Spleen (tissue), 11 donors: ENCODE measurements around the gene PSMB2. TPM values are rescaled to one million over a fixed set of nuclear protein-coding genes. Genes with fewer than 3 reads are reported as not detected.

Experiments
- DNase-seq: peaks from one replicate; pipeline ENCODE4 v3.0.0-alpha.2; 2020
- H3K27ac ChIP-seq, 8 donors: fragments of 200-600 bp; sonication (generic) in 7 of 8; 1 replicate in 4 of 8; 2 replicates in 4 of 8; pipeline versions ENCODE4 v1.5.0 to v1.8.0; 2016 to 2021; ENCODE audit warnings: inconsistent platforms in 4 of 8, mild to moderate bottlenecking in 4 of 8, moderate library complexity in 1 of 8
- H3K27me3 ChIP-seq, 7 donors: fragments of 200-600 bp; sonication (generic) in 6 of 7; replicated peaks in 1 of 7; 1 replicate in 4 of 7; 2 replicates in 3 of 7; pipeline versions ENCODE4 v1.5.0 to v1.8.0; 2016 to 2021; ENCODE audit warnings: inconsistent platforms in 3 of 7, mild to moderate bottlenecking in 1 of 7
- H3K36me3 ChIP-seq, 6 donors: fragments of 200-600 bp; sonication (generic) in 5 of 6; 1 replicate in 4 of 6; 2 replicates in 2 of 6; pipeline versions ENCODE4 v1.5.0 to v1.8.0; 2016 to 2021; ENCODE audit warnings: inconsistent platforms in 2 of 6
- H3K4me1 ChIP-seq, 6 donors: fragments of 200-600 bp; sonication (generic) in 5 of 6; 1 replicate in 3 of 6; 2 replicates in 3 of 6; pipeline versions ENCODE4 v1.5.0 to v1.8.0; 2016 to 2021; ENCODE audit warnings: inconsistent platforms in 3 of 6
- H3K4me3 ChIP-seq, 8 donors: fragments of 200-600 bp; sonication (generic) in 7 of 8; 1 replicate in 4 of 8; 2 replicates in 4 of 8; pipeline versions ENCODE4 v1.5.0 to v1.8.0; 2016 to 2021; ENCODE audit warnings: inconsistent platforms in 4 of 8, mild to moderate bottlenecking in 4 of 8, moderate library complexity in 2 of 8
- H3K9me3 ChIP-seq, 8 donors: fragments of 200-600 bp; sonication (generic) in 7 of 8; 1 replicate in 4 of 8; 2 replicates in 4 of 8; pipeline versions ENCODE4 v1.5.0 to v1.8.0; 2016 to 2021; ENCODE audit warnings: inconsistent platforms in 4 of 8
- POLR2A ChIP-seq, 3 donors: fragments of 450-650 bp; IDR thresholded peaks; one replicate each; pipeline ENCODE4 v1.5.1; 2017; ENCODE audit warnings: antibody characterized with exemption in 3 of 3, mild to moderate bottlenecking in 1 of 3
- POLR2AphosphoS5 ChIP-seq, 3 donors: sonication (generic); formaldehyde crosslinking; IDR thresholded peaks; one replicate each; pipeline ENCODE4 v1.5.1; 2017; ENCODE audit warnings: antibody characterized with exemption in 3 of 3
- WGBS, 5 donors: extraction: QIAGEN DNeasy Blood & Tissue Kit in 3 of 5; methylation state at CpG; one replicate each; pipeline versions ENCODE4 v1.1.5 to v1.1.7; 2013 to 2018; 5-methylcytosine and 5-hydroxymethylcytosine counted together
- intact Hi-C: fragments of 100-400 bp; cut with DNase I; formaldehyde crosslinking; loops from one replicate; pipeline ENCODE4 v1.15.0; 2023; ENCODE audit warnings: low total_unique reads
- polyA plus RNA-seq, 3 donors: library from polyadenylated mRNA; stranded (reverse); fragments of 200-250 nt; gene quantifications; one replicate each; pipeline ENCODE4 v1.2.1, GENCODE V29; 2013
- total RNA-seq, 7 donors: library from RNA; depleted of rRNA in 3 of 7; stranded (reverse); fragments of >200 nt in 3 of 7; fragmentation: NEBNext Ultra II Directional in 4 of 7; extraction: Animal tissue kit (Norgen Biotek cat#: 25700) in 4 of 7; gene quantifications; one replicate each; pipeline versions ENCODE4 v1.1.0 to v1.2.1, GENCODE V29; 2016 to 2021
- TF ChIP-seq, protein P1 (sequence below), 11 experiments: fragments of 200-600 bp in 7 of 11; fragments of 450-650 bp in 4 of 11; sonication (generic) in 4 of 11; IDR thresholded peaks in 8 of 11; conservative IDR thresholded peaks in 3 of 11; 1 replicate in 7 of 11; 2 replicates in 4 of 11; pipeline versions ENCODE4 v1.4.0 to v1.8.0; 2016 to 2021; ENCODE audit warnings: antibody characterized with exemption in 11 of 11, inconsistent platforms in 4 of 11, mild to moderate bottlenecking in 1 of 11
- donor health status: healthy with polysubstance abuse.
- donor health status: DM: no; HTN: no; CAD: no; lungs with moderate emphysema.
- donor health status: DM: no; HTN: no; CAD: no.
- donor health status: Bipolar disorder and iron deficiency.
- donor health status: healthy.
- donor health status: DM: no; HTN: no; CAD: no.
- donor health status: DM: yes; HTN: yes; CAD: no.

Gene PSMB2
- total and polyA plus RNA-seq, 10 donors: 20.7 to 49.2 (median 45.1) TPM

DNA sequence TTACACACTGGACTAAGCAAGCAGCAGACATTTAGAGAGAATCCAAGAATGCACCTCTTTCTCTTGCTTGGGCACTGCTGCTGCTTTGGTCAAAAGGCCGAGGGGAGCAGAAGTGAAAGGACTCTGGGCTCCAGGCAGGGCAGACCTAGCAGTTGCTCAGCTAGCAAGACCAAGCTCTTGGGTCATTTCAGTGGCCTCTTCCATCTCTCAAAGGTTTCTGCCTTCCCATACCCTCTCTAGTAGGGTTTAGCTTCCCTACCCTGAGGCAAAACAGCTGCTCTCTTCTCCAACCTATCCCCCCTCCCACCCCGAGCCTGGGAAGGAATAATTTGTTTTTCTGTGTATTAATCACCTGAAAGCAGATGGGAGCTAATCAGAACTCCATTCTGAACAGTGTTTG lies 42.4 kb downstream of the PSMB2 start:
- Histone ChIP-seq H3K27ac (no peak overlapping the region), H3K4me3 (no peak overlapping the region), H3K27me3 (no peaks in the 10 kb centered on the region), H3K36me3 (peaks cover 0 to 85% (median 40%) of the 10 kb centered on the region in 6 donors), H3K9me3 (no peaks in the 10 kb centered on the region), H3K4me1 (peaks cover 0 to 3% (median 0%) of the 10 kb centered on the region in 6 donors)
- intact Hi-C loops: no loop called here
- WGBS, 5 donors: 80 to 94% (median 85%) methylated on average over 2 of the region's 2 CpGs
- no peak for DNase-seq
- TF ChIP-seq POLR2A (IDR thresholded peaks at IDR 0.05): no peak
- TF ChIP-seq POLR2AphosphoS5 (IDR thresholded peaks at IDR 0.05): no peak
- TF ChIP-seq, protein P1, sequence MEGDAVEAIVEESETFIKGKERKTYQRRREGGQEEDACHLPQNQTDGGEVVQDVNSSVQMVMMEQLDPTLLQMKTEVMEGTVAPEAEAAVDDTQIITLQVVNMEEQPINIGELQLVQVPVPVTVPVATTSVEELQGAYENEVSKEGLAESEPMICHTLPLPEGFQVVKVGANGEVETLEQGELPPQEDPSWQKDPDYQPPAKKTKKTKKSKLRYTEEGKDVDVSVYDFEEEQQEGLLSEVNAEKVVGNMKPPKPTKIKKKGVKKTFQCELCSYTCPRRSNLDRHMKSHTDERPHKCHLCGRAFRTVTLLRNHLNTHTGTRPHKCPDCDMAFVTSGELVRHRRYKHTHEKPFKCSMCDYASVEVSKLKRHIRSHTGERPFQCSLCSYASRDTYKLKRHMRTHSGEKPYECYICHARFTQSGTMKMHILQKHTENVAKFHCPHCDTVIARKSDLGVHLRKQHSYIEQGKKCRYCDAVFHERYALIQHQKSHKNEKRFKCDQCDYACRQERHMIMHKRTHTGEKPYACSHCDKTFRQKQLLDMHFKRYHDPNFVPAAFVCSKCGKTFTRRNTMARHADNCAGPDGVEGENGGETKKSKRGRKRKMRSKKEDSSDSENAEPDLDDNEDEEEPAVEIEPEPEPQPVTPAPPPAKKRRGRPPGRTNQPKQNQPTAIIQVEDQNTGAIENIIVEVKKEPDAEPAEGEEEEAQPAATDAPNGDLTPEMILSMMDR (IDR thresholded peaks at IDR 0.05 in 8 of 11, conservative IDR thresholded peaks at IDR 0.05 in 3 of 11): no peak

DNA sequence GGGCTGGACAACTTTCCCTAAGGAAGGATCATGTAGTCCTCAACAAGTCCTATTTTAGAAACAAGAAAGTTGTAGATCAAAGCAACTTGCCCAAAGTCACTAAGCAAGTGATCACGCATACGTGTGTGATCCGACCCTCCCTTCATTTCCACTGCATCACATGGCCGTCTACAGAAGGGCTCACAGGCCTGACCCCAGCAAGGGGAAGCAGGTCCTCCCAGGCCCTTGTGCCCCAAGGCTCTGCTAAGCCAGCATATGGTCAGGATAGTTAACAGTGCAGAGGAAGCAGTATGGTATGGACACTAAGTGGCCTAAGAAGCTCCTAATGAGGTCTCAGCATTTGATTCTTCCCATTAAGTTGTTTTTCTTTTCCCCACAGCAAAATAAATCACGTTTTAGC lies 43.5 kb downstream of the PSMB2 start:
- no peaks in the 10 kb centered on the region for H3K9me3 ChIP-seq
- no peak for DNase-seq
- TF ChIP-seq POLR2AphosphoS5 (IDR thresholded peaks at IDR 0.05) (peak in 2 of 3 donors; percentile 12 to 18), POLR2A (IDR thresholded peaks at IDR 0.05) (no peak)
- H3K4me3 ChIP-seq: no peak overlapping the region
- H3K27me3 ChIP-seq: no peaks in the 10 kb centered on the region
- H3K36me3 ChIP-seq: peaks cover 0 to 74% (median 30%) of the 10 kb centered on the region in 6 donors
- intact Hi-C loops: no loop called here
- peaks cover 3 to 13% (median 6%) of the 10 kb centered on the region in 6 donors for H3K4me1 ChIP-seq
- H3K27ac ChIP-seq: no peak overlapping the region
- WGBS, 5 donors: 86 to 93% (median 88%) methylated on average over 5 of the region's 5 CpGs

DNA sequence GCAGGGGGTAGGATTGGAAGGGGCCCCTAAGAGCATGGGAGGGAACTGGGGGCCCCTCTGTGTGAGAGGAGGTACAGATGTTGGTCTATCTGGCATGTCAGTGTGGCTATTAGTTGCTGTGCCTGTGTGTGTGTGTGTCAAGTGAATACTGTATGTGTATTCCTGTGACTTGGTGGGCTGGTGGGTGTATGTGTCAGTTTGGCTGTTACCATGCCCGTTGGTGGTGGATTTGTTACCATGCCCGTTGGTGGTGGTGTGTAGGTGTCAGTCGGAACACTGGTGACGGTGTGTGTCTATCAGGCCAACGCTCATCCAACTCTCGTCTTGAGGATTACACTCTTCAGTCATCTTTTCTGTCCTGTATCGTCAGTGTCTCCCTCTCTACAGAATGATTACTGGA lies 45.6 kb downstream of the PSMB2 start:
- TF ChIP-seq POLR2AphosphoS5 (IDR thresholded peaks at IDR 0.05) (peak in 2 of 3 donors; percentile 14 to 24), POLR2A (IDR thresholded peaks at IDR 0.05) (no peak)
- TF ChIP-seq, protein P1 (IDR thresholded peaks at IDR 0.05 in 8 of 11, conservative IDR thresholded peaks at IDR 0.05 in 3 of 11): no peak
- no peak for DNase-seq
- WGBS, 5 donors: 94 to 99% (median 95%) methylated on average over 7 of the region's 7 CpGs
- H3K4me1 ChIP-seq: peaks cover 3 to 16% (median 7%) of the 10 kb centered on the region in 6 donors
- H3K27ac ChIP-seq: no peak overlapping the region
- no peaks in the 10 kb centered on the region for H3K9me3 ChIP-seq
- intact Hi-C loops: no loop called here
- no peaks in the 10 kb centered on the region for H3K27me3 ChIP-seq
- H3K36me3 ChIP-seq: peaks cover 0 to 63% (median 11%) of the 10 kb centered on the region in 6 donors
- H3K4me3 ChIP-seq: no peak overlapping the region

DNA sequence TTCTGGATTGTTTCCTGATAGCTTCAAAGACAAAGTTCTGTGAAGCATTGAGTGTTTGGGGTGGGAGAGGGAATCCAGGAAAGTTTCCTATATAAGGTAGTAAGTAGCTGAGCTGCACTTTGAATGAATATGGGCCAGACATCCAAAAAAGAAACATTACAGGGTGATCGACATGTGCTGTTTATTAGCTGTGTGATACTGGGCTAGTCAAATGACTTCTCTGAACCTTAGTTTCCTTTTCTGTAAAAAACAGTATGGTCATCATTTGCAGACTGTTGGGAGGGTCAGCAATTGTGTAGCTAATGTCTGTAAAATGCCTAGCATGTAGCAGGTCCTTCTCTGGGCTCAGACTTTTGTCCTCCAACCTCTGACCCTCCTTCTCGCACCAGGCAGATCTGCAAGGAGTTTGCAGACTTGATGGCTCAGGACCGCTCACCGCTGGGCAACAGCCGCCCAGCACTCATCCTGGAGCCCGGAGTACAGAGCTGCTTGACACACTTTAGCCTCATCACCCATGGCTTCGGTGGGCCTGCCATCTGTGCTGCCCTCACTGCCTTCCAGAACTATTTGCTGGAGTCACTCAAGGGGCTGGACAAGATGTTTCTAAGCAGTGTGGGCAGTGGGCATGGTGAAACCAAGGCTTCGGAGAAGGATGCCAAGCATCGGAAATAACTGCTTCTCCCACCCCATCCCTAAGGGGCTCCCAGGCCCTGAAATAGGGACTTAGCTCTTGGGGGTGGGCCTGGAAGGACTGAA lies 47.1 kb downstream of the PSMB2 start:
- intact Hi-C loops: no loop called here
- Histone ChIP-seq H3K27me3 (no peaks in the 10 kb centered on the region), H3K4me1 (peaks cover 3 to 16% (median 7%) of the 10 kb centered on the region in 6 donors), H3K4me3 (no peak overlapping the region), H3K27ac (no peak overlapping the region), H3K9me3 (no peaks in the 10 kb centered on the region), H3K36me3 (peaks cover 0 to 58% (median 3%) of the 10 kb centered on the region in 6 donors)
- TF ChIP-seq, protein P1 (IDR thresholded peaks at IDR 0.05 in 8 of 11, conservative IDR thresholded peaks at IDR 0.05 in 3 of 11): no peak
- TF ChIP-seq POLR2AphosphoS5 (IDR thresholded peaks at IDR 0.05): peak in 1 of 3 donors; percentile 43
- TF ChIP-seq POLR2A (IDR thresholded peaks at IDR 0.05): no peak
- WGBS, 5 donors: 90 to 97% (median 93%) methylated on average over 7 to 9 of the region's 9 CpGs
- DNase-seq: peak; percentile 48
